GM12891 (cell line): ENCODE results near the gene CCL17.

ENCODE experiments used
- POLR2A ChIP-seq: IDR thresholded peaks from 2 replicates; pipeline ENCODE4 v1.6.1; 2011; ENCODE audit warnings: low read depth, low read length, control low read depth
- POLR2AphosphoS5 ChIP-seq: IDR thresholded peaks from 2 replicates; pipeline ENCODE4 v1.6.1; 2011; ENCODE audit warnings: low read depth, low read length, control low read depth

- TF ChIP-seq POLR2A (no peak), POLR2AphosphoS5 (no peak)
Measured at GRCh38 chr16:57355898-57356414, 48.6 kb upstream of the CCL17 start.
